GM21723 (cell line): Measurements from ENCODE around the gene PRRC2B.
"Not testable (repeated sequence)": the region's sequence is repeated elsewhere in the genome, so short reads cannot be mapped to it uniquely, and the experiment has no call there.

Source experiments
- ATAC-seq: cut with Tn5 transposase; IDR thresholded peaks from one replicate; pipeline ENCODE4 v1.9.1; 2021; ENCODE audit warnings: mild to moderate bottlenecking, moderate library complexity; ENCODE audit not compliant: unreplicated experiment

The PRRC2B gene

GRCh38 chr9:131432597-131433301, 38.9 kb downstream of the PRRC2B start:
- ATAC-seq = no peak

- no peak for ATAC-seq
Measured at GRCh38 chr9:131433302-131433854, 39.5 kb downstream of the PRRC2B start.

GRCh38 chr9:131434673-131435072, 40.8 kb downstream of the PRRC2B start:
- ATAC-seq = no peak

- ATAC-seq = no peak
Measured at GRCh38 chr9:131436376-131436775, 42.5 kb downstream of the PRRC2B start.

GRCh38 chr9:131436865-131437271, 43.0 kb downstream of the PRRC2B start:
- no peak for ATAC-seq

GRCh38 chr9:131438190-131438589, 44.3 kb downstream of the PRRC2B start:
- no peak for ATAC-seq

GRCh38 chr9:131439224-131439623, 45.3 kb downstream of the PRRC2B start:
- ATAC-seq = no peak

GRCh38 chr9:131441441-131441840, 47.6 kb downstream of the PRRC2B start:
- no peak for ATAC-seq

GRCh38 chr9:131442351-131442750, 48.5 kb downstream of the PRRC2B start:
- ATAC-seq = no peak

GRCh38 chr9:131443648-131444047, 49.8 kb downstream of the PRRC2B start:
- no peak for ATAC-seq

- no peak for ATAC-seq
Measured at GRCh38 chr9:131446276-131446675, 52.4 kb downstream of the PRRC2B start.

- ATAC-seq = no peak
Measured at GRCh38 chr9:131447148-131447547, 53.3 kb downstream of the PRRC2B start.

- no peak for ATAC-seq
Measured at GRCh38 chr9:131447600-131447999, 53.7 kb downstream of the PRRC2B start.

- no peak for ATAC-seq
Measured at GRCh38 chr9:131448818-131449217, 54.9 kb downstream of the PRRC2B start.

GRCh38 chr9:131449276-131449675, 55.4 kb downstream of the PRRC2B start:
- ATAC-seq = no peak

- ATAC-seq = no peak
Measured at GRCh38 chr9:131454028-131454427, 60.1 kb downstream of the PRRC2B start.

GRCh38 chr9:131455655-131456054, 61.8 kb downstream of the PRRC2B start:
- ATAC-seq = not testable (repeated sequence)

- no peak for ATAC-seq
Measured at GRCh38 chr9:131457746-131458145, 63.9 kb downstream of the PRRC2B start.

- no peak for ATAC-seq
Measured at GRCh38 chr9:131459056-131459455, 65.2 kb downstream of the PRRC2B start.

- no peak for ATAC-seq
Measured at GRCh38 chr9:131461166-131461565, 67.3 kb downstream of the PRRC2B start.

- ATAC-seq = no peak
Measured at GRCh38 chr9:131464354-131465000, 70.6 kb downstream of the PRRC2B start.

GRCh38 chr9:131465401-131465800, 71.5 kb downstream of the PRRC2B start:
- ATAC-seq = no peak
